H9 (cell line): ENCODE results near the gene NRXN3. TPM values are rescaled to one million over a fixed set of nuclear protein-coding genes. Genes with fewer than 3 reads are reported as not detected.

Experiments used
- DNase-seq: peaks from one replicate; pipeline ENCODE4 v3.0.0-alpha.2; 2017
- H2AFZ ChIP-seq: one replicate; pipeline ENCODE4 v1.6.1; 2013; ENCODE audit warnings: mild to moderate bottlenecking, low read length, control low read depth, moderate library complexity
- H2AK5ac ChIP-seq: 2 replicates; pipeline ENCODE4 v1.6.1; 2013; ENCODE audit warnings: low read length, control low read depth, mixed read lengths; ENCODE audit not compliant: insufficient read length
- H2BK120ac ChIP-seq: one replicate; pipeline ENCODE4 v1.6.1; 2013; ENCODE audit warnings: low read depth, mild to moderate bottlenecking, low read length, control low read depth, inconsistent platforms; ENCODE audit not compliant: poor library complexity, severe bottlenecking
- H2BK12ac ChIP-seq: 2 replicates; pipeline ENCODE4 v1.6.1; 2013; ENCODE audit warnings: low read length, control low read depth, mixed read lengths, low read depth; ENCODE audit not compliant: insufficient read length
- H2BK15ac ChIP-seq: 2 replicates; pipeline ENCODE4 v1.6.1; 2013; ENCODE audit warnings: low read depth, low read length, control low read depth
- H2BK20ac ChIP-seq: one replicate; pipeline ENCODE4 v1.6.1; 2013; ENCODE audit warnings: low read depth, mild to moderate bottlenecking, low read length, control low read depth, inconsistent platforms; ENCODE audit not compliant: poor library complexity, severe bottlenecking
- H2BK5ac ChIP-seq: 2 replicates; pipeline ENCODE4 v1.6.1; 2013; ENCODE audit warnings: low read length, control low read depth, mixed read lengths; ENCODE audit not compliant: insufficient read length
- H3K14ac ChIP-seq: 2 replicates; pipeline ENCODE4 v1.6.1; 2013; ENCODE audit warnings: low read length, control low read depth; ENCODE audit not compliant: insufficient read depth
- H3K18ac ChIP-seq: 2 replicates; pipeline ENCODE4 v1.6.1; 2013; ENCODE audit warnings: low read depth, mild to moderate bottlenecking, mixed read lengths, low read length, control low read depth; ENCODE audit not compliant: insufficient read length
- H3K23ac ChIP-seq: 2 replicates; pipeline ENCODE4 v1.6.1; 2013; ENCODE audit warnings: low read length, control low read depth, mixed read lengths, low read depth; ENCODE audit not compliant: insufficient read length
- H3K23me2 ChIP-seq: 2 replicates; pipeline ENCODE4 v1.6.1; 2013; ENCODE audit warnings: low read depth, mild to moderate bottlenecking, mixed read lengths, low read length, control low read depth; ENCODE audit not compliant: insufficient read length, poor library complexity, severe bottlenecking
- H3K27ac ChIP-seq: 2 replicates; pipeline ENCODE4 v1.5.1; 2013; ENCODE audit warnings: low read length, control low read depth, mixed read lengths, low read depth; ENCODE audit not compliant: insufficient read length
- H3K27me3 ChIP-seq: 2 replicates; pipeline ENCODE4 v1.6.1; 2013; ENCODE audit warnings: low read length, control low read depth, inconsistent platforms; ENCODE audit not compliant: insufficient read depth
- H3K4ac ChIP-seq: 2 replicates; pipeline ENCODE4 v1.6.1; 2013; ENCODE audit warnings: low read depth, mild to moderate bottlenecking, control low read depth, inconsistent platforms, low read length, moderate library complexity
- H3K4me1 ChIP-seq: 2 replicates; pipeline ENCODE4 v1.6.1; 2013; ENCODE audit warnings: low read length, control low read depth, inconsistent platforms; ENCODE audit not compliant: insufficient read depth
- H3K4me2 ChIP-seq: 2 replicates; pipeline ENCODE4 v1.6.1; 2013; ENCODE audit warnings: low read length, control low read depth, mixed read lengths; ENCODE audit not compliant: insufficient read length, insufficient read depth
- H3K56ac ChIP-seq: 2 replicates; pipeline ENCODE4 v1.6.1; 2013; ENCODE audit warnings: low read depth, mild to moderate bottlenecking, mixed read lengths, low read length, control low read depth; ENCODE audit not compliant: insufficient read length
- H3K79me1 ChIP-seq: 2 replicates; pipeline ENCODE4 v1.6.1; 2013; ENCODE audit warnings: low read depth, mild to moderate bottlenecking, moderate library complexity, low read length, control low read depth, inconsistent platforms; ENCODE audit not compliant: insufficient read depth, poor library complexity, severe bottlenecking
- H3K79me2 ChIP-seq: 2 replicates; pipeline ENCODE4 v1.6.1; 2013; ENCODE audit warnings: low read length, control low read depth, inconsistent platforms; ENCODE audit not compliant: insufficient read depth
- H3K9ac ChIP-seq: 2 replicates; pipeline ENCODE4 v1.6.1; 2013; ENCODE audit warnings: low read length, control low read depth, mixed read lengths; ENCODE audit not compliant: insufficient read length; ENCODE audit errors: extremely low read depth
- H3K9me3 ChIP-seq: one replicate; pipeline ENCODE4 v1.6.1; 2013; ENCODE audit warnings: low read depth, low read length, inconsistent platforms; ENCODE audit not compliant: control insufficient read depth
- H3T11ph ChIP-seq: one replicate; pipeline ENCODE4 v1.6.1; 2013; ENCODE audit warnings: mild to moderate bottlenecking, low read length, control low read depth, inconsistent platforms
- H4K20me1 ChIP-seq: one replicate; pipeline ENCODE4 v1.6.1; 2013; ENCODE audit not compliant: control insufficient read depth, insufficient read length, insufficient read depth
- H4K5ac ChIP-seq: 2 replicates; pipeline ENCODE4 v1.6.1; 2013; ENCODE audit warnings: low read depth, mild to moderate bottlenecking, mixed read lengths, low read length, control low read depth; ENCODE audit not compliant: insufficient read length
- H4K8ac ChIP-seq: replicated peaks from 2 replicates; pipeline ENCODE4 v1.6.1; 2013; ENCODE audit warnings: low read length, control low read depth, mixed read lengths, low read depth; ENCODE audit not compliant: insufficient read length
- H4K91ac ChIP-seq: 2 replicates; pipeline ENCODE4 v1.6.1; 2013; ENCODE audit warnings: low read depth, mild to moderate bottlenecking, moderate library complexity, mixed read lengths, low read length, control low read depth; ENCODE audit not compliant: insufficient read length
- H3K27ac Mint-ChIP-seq, 3 experiments: 2 replicates in 2 of 3; 3 replicates in 1 of 3; pipeline ENCODE4 v1.8.0; 2020 to 2021; ENCODE audit warnings: mixed read lengths in 3 of 3, mild to moderate bottlenecking in 1 of 3, moderate library complexity in 1 of 3
- H3K27me3 Mint-ChIP-seq: 2 replicates; pipeline ENCODE4 v1.8.0; 2021; ENCODE audit warnings: low read depth, mild to moderate bottlenecking, moderate library complexity, mixed read lengths
- H3K36me3 Mint-ChIP-seq, 3 experiments: 2 replicates in 2 of 3; 3 replicates in 1 of 3; pipeline ENCODE4 v1.8.0; 2020 to 2021; ENCODE audit warnings: low read depth in 3 of 3, mixed read lengths in 3 of 3; ENCODE audit not compliant: insufficient read depth in 1 of 3
- H3K4me1 Mint-ChIP-seq, 2 experiments: 2 replicates each; pipeline ENCODE4 v1.8.0; 2020; ENCODE audit warnings: mixed read lengths in 2 of 2
- H3K4me3 Mint-ChIP-seq, 2 experiments: 2 replicates in 1 of 2; 3 replicates in 1 of 2; pipeline ENCODE4 v1.8.0; 2020 to 2021; ENCODE audit warnings: mild to moderate bottlenecking in 2 of 2, mixed read lengths in 2 of 2, moderate library complexity in 1 of 2
- H3K9me3 Mint-ChIP-seq, 2 experiments: 2 replicates in 1 of 2; 3 replicates in 1 of 2; pipeline ENCODE4 v1.8.0; 2020; ENCODE audit warnings: mild to moderate bottlenecking in 2 of 2, mixed read lengths in 2 of 2, moderate library complexity in 1 of 2
- WGBS: extraction: QIAGEN DNeasy Blood & Tissue Kit; methylation state at CpG from one replicate; pipeline ENCODE4 v1.1.7; 2013; ENCODE audit warnings: missing lambda C conversion rate, low lambda C conversion rate, mixed read lengths; ENCODE audit not compliant: insufficient read length; ENCODE audit errors: extremely low coverage; 5-methylcytosine and 5-hydroxymethylcytosine counted together
- total RNA-seq: library from RNA; stranded (reverse); gene quantifications from 2 replicates; pipeline ENCODE4 v1.2.1, GENCODE V29; 2021
- TF ChIP-seq, protein P1 (sequence below): fragments of 200-600 bp; sonication (generic); conservative IDR thresholded peaks from 3 replicates; pipeline ENCODE4 v1.8.0; 2021; ENCODE audit warnings: antibody characterized with exemption, mild to moderate bottlenecking

Gene NRXN3
- total RNA-seq, 1 experiment from 2014 or later, result 1.8 TPM

DNA sequence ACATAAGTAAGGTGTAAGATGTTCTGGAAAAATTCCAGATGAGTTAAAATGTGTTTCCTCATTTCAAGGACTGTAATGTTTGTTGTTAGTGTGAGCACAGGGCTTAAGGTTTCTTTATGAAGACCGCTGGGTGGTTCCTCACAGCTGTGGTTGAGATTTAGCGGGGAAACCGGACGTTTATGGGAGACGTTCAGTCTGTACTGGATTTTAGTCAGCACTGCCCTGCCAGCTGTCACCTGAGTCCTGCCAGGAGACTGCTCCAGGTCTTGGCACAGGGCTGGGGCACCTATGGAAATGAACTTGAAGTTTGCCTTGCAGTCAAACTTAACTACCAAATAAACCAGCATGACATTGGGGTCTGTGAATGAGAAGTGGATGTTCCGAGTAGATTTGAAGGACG is 1485.9 kb downstream of the NRXN3 start:
- no CpG with 5 or more reads among the region's 7 CpGs for WGBS
- Histone ChIP-seq H4K8ac (no peak overlapping the region), H3K56ac (no peak overlapping the region), H3K79me2 (no peaks in the 10 kb centered on the region), H3K23ac (no peak overlapping the region), H3K27me3 (no peaks in the 10 kb centered on the region), H4K91ac (no peak overlapping the region), H3K27ac (no peak overlapping the region), H4K5ac (no peak overlapping the region), H2BK15ac (no peak overlapping the region), H3K4ac (no peak overlapping the region), H3K18ac (no peak overlapping the region), H2BK5ac (no peak overlapping the region), H3K23me2 (no peaks in the 10 kb centered on the region), H3K9me3 (no peaks in the 10 kb centered on the region), H2AFZ (no peak overlapping the region), H2BK20ac (no peak overlapping the region), H4K20me1 (no peaks in the 10 kb centered on the region), H3K9ac (no peak overlapping the region), H3K4me2 (no peak overlapping the region), H3K4me1 (no peaks in the 10 kb centered on the region), H2BK120ac (no peak overlapping the region), H3T11ph (no peak overlapping the region), H3K14ac (no peak overlapping the region), H2BK12ac (no peak overlapping the region), H3K79me1 (no peaks in the 10 kb centered on the region), H2AK5ac (no peak overlapping the region)
- no peak for DNase-seq
- Mint-ChIP-seq H3K4me3 (no peak overlapping the region), H3K4me1 (peaks cover 0 to 3% of the 10 kb centered on the region in 2 experiments; a peak in 1 of 4 replicates), H3K27me3 (no peaks in the 10 kb centered on the region), H3K27ac (0 out of 7 replicates have a peak overlapping the region, but pooled peaks of 1 of the 3 experiments have one; percentile 15), H3K9me3 (no peaks in the 10 kb centered on the region), H3K36me3 (no peaks in the 10 kb centered on the region)
- TF ChIP-seq, protein P1, sequence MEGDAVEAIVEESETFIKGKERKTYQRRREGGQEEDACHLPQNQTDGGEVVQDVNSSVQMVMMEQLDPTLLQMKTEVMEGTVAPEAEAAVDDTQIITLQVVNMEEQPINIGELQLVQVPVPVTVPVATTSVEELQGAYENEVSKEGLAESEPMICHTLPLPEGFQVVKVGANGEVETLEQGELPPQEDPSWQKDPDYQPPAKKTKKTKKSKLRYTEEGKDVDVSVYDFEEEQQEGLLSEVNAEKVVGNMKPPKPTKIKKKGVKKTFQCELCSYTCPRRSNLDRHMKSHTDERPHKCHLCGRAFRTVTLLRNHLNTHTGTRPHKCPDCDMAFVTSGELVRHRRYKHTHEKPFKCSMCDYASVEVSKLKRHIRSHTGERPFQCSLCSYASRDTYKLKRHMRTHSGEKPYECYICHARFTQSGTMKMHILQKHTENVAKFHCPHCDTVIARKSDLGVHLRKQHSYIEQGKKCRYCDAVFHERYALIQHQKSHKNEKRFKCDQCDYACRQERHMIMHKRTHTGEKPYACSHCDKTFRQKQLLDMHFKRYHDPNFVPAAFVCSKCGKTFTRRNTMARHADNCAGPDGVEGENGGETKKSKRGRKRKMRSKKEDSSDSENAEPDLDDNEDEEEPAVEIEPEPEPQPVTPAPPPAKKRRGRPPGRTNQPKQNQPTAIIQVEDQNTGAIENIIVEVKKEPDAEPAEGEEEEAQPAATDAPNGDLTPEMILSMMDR, result no peak
